GM18909 (cell line): ENCODE measurements around the gene LPCAT1.
A peak's percentile ranks its signal among the peaks of the same experiment; 100 is the strongest.
"Not testable (repeated sequence)": the region's sequence is repeated elsewhere in the genome, so short reads cannot be mapped to it uniquely, and the experiment has no call there.

Source experiments
- ATAC-seq: cut with Tn5 transposase; IDR thresholded peaks from one replicate; pipeline ENCODE4 v1.9.1; 2021; ENCODE audit warnings: mild to moderate bottlenecking; ENCODE audit not compliant: unreplicated experiment, poor library complexity

Gene LPCAT1, protein sequence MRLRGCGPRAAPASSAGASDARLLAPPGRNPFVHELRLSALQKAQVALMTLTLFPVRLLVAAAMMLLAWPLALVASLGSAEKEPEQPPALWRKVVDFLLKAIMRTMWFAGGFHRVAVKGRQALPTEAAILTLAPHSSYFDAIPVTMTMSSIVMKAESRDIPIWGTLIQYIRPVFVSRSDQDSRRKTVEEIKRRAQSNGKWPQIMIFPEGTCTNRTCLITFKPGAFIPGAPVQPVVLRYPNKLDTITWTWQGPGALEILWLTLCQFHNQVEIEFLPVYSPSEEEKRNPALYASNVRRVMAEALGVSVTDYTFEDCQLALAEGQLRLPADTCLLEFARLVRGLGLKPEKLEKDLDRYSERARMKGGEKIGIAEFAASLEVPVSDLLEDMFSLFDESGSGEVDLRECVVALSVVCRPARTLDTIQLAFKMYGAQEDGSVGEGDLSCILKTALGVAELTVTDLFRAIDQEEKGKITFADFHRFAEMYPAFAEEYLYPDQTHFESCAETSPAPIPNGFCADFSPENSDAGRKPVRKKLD

DNA sequence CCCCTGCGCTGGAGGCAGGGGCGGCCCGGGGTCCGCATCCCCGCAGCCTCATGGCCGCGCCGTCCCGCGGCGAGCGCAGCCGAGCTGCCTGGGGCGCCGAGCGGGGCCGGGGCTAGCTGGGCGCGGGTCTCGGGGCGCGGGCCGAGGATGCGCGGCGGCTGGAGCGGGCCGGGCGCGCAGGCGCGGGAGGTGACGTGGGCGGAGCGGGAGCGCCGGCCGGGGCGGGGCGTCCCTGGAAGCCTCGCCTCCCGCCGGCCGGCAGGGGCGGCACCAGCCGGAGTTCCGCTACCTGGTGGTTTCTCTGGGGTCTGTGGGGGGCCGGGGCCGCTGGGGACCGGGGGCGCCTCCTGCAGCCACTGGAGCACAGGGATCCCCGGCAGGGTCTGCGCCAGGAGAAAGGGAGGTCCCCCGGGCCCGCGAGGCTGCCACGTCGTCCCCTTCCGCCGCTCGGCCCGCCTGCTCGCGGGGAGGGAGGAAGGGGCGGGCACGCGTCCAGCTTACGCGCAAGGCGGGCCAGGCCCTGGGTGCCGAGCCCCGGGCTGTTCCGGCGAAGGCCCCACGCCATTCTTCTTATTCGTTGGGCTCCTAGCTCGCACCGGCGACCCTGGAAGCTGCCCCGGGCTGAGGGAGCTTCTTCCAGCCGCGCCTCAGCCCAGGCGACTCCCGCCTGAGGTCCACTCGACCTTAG lies at the start of gene LPCAT1:
Gene LPCAT1, minus strand, starts transcription at position 168 of the 688 bp plus-strand sequence. Its CDS starts 116 bp downstream, at position 52.
- peak; percentile 80 for ATAC-seq

DNA sequence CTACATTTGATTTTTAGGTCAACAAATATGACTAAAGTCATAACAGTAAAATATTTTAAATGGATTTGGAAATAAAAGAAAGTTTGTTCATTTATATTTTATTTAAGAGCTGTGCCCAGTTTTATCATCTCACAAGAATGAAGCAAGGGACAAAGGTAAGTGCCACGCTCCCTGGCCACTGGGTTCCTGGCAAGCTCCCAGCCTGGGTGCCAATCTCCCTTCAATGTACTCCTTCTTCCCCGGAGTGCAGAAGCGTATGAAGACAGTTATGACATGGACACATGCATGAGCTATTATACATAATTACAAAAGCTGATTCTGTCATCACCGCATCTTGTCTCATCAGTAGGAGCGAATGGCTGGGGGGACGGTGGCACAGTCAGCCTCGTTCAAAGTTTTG lies 48.1 kb upstream of the LPCAT1 start:
- ATAC-seq, result not testable (repeated sequence)

DNA sequence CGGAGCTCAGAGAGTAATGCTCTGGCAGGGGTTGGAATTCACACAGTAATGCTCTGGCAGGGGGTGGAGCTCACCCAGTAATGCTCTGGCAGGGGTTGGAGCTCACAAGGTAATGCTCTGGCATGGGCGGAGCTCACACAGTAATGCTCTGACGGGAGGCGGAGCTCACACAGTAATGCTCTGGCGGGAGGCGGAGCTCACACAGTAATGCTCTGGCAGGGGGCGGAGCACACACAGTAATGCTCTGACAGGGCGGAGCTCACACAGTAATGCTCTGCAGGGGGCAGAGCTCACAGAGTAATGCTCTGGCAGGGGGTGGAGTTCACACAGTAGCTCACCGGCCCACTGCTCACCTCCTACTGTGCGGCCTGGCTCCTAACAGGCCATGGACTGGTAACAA lies 47.2 kb upstream of the LPCAT1 start:
- ATAC-seq, result no peak

DNA sequence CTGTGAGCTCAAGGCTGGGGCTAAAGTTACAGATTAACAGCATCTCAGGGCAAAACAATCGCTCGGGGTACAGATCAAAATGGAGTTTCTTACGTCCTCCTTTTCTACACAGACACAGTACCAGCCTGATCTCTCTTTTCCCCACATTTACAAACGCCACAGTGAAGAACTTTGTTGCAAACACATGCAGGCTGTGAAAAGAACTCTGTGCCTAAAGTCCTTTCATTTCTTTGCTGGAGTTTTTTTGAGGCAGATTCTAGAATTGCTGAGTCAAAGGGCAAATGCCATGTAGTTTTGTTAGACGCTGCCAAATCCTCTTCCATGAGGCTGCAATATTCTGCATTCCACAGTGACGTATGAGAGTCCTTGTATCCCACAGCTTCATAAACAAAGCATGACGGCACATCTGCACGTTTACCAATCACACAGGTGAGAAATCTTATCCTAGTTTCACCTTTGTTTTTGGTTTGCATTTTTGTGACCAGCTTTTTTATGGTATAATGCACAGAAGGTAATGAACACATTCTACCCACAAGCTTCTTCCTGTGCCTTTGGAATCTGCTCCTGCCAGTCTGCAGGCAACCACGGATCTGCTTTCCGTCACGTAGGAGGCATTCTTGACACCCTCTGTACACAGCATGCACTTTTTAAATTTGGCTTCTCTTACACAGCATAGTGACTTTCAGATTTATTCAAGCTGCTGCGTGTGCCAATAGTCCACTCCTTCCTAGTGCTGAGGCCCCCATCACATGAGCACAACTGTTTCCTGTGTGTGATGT lies 44.6 kb upstream of the LPCAT1 start:
- ATAC-seq, result no peak

DNA sequence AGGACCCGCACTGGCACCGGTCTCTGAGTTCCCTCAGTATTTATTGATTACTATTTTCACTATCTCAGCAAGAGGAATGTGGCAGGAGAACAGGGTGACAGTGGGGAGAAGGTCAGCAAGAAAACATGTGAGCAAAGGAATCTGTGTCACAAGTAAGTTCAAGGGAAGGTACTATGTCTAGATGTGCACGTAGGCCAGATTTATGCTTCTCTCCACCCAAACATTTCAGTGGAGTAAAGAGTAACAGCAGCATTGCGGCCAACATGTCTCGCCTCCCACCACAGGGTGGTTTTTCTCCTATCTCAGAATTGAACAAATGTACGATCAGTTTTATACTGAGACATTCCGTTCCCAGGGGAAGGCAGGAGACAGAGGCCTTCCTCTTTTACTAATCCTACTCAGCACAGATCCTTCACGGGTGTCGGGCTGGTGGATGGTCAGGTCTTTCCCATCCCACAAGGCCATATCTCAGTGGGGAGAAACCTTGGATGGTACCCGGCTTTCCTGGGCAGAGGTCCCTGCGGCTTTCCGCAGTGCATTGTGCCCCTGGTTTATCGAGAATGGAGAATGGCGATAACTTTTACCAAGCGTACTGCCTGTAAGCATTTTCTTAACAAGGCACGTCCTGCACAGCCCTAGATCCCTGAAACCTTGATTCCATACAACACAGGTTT lies 43.9 kb upstream of the LPCAT1 start:
- ATAC-seq, result not testable (repeated sequence)

DNA sequence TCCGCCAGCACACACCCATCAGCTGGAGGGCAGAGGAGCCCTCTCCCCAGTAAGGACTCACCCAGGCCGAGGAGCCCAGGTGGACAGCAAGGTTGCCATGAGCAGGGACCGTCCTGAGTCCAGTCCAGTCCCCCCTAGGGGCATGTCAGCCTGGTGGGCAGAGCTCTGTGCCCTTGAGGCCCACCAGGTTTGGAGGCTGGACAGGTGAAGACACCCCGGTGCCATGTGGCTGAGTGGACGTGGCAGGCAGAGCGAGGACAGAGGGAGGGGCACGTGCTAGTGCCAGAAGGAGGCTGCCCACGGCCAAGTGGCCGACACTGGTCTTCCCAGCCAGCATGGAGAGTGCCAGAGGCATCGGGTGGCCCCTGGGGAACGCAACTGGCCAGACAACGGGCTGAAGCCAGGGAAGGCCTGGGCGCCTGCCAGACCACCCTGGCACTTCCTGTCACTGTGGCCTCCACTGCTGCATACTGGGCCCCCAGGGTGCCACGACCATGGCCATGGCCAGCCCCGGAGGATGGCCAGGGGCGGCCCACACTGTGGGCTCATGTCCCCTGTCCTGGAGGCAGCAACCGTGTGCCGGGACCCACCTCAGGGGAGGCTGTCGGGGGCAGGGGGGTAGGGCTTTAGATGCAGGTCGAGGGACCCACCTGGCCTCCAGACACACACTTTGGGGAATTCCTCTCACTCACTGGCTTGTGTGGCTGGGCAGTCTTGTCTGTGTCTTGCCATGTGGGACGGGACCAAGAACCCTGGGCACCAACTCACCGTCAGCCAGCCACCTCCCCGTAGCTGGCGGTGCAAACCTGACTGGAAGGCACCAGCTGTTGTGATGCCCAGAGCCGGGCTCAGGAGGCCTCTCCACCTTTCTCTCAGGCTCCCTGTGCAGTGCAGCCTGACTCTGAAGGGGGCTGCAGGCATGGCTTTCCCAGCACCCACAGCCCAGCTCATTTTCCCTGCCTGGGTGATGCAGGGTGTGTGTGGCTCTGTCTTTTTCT lies 42.3 kb upstream of the LPCAT1 start:
- ATAC-seq, result no peak

DNA sequence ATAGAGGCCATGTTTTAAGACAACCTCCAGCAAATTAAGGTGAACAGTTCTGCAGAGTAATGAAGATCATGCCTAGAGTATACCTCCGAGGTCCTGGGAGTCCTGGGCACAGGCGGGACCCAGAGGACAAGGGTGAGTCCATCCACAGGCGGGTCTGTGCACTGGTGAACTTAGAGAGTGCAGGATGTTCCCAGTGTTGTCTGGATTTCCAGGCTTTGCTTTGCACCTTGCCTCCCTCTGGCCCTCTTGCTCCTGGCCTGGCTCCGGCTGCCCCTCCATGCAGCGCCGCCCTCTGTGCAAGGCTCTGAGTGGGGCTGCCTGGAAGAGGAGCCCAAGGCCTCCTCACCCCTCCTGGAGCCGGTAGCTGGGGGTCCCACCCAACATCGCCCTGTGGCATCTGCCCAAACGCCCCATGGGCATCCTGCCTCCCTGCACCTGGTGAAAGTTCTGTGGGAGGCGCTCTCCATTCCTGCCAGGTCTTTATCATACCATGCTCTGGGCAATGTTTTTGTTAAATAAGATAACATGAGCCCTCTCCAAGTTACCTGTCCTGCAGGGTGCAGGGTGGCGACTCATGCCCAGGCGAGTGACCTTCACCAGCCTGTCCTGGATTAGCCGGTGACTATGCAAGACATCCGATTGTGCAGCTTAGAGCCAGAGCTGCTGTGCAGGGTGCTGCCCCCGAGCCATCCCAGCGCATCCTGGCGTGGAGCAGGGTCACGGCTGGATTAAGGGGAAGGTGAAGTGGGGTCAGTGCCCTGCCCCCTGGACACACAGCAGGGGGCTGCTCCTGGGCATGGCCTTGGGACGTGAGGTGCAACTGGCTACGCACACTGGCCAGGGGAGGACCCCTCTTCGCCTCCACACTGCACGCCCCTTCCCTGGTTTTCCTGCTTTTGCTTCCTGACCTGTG lies 41.3 kb upstream of the LPCAT1 start:
- no peak for ATAC-seq

DNA sequence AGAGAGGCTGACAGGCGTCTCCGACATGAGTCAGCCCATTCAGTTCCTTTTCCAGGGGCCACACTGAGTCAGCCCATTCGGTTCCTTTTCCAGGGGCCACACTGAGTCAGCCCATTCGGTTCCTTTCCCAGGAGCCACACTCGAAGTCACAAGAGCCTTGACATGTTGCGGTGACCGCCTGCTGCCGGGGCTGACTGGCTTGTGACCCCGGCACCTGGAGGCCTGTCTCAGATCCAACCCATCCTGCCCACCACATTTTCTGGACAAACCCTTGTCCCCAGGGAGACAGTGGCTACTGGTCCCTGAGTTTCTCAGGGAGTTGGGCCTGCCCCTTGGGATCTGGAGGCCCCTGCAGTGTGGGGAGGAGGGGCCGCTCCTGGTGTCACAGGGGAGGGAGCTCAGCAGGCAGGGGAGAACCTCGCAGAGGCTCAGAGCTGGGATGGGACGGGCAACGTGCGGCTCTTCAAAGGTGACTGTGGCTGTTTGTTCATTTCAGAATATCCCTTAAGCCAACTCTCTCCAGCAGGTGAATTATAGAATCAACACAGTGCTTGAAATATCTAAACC lies 40.5 kb upstream of the LPCAT1 start:
- ATAC-seq, result no peak

DNA sequence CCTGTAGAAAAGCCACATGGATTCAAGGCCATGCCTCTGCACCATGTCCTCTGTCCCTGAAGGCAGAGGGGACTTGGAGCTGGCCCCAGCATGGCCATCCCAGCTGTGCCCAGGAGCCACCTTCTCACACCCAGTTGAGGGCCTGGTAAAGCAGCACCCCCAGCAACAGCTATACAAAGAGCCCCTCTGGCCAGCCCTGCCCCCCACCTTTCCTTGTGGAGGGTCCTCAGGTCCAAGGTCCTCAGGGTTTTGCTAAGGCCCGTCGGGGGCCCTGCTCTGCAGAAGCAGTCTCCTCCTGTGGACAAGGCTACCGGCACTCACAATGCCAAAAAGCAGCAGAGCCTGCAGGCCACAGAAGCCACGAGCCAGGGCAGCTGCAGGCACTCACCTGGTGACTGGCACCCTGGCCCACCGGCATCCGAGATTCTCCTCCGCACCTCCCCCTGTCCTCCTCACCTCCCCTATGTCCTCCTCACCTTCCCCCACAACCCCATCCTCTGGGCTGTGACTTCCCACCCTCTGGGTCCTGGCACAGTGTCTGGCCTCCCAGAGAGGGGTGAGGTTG lies 39.9 kb upstream of the LPCAT1 start:
- no peak for ATAC-seq

DNA sequence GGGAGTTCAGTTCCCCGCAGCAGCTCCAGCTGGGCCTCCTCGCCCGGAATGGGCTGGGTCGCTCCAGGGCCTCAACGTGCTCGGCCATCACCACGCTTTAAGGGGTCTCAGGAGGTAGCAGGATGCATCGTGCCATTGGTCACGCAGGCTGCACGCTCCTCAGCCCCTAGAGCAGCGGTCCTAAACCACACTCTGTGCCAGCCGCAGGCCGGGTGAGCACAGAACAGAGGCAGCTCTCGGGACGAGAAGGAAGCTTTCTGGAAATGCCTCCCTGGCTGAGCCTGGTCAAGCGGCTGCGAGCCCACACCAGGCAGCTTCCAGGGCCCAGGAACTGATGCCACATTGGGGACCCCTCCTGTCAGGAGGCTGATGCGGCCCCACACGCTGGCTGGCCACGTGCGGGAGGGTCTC lies 39.3 kb upstream of the LPCAT1 start:
- no peak for ATAC-seq

DNA sequence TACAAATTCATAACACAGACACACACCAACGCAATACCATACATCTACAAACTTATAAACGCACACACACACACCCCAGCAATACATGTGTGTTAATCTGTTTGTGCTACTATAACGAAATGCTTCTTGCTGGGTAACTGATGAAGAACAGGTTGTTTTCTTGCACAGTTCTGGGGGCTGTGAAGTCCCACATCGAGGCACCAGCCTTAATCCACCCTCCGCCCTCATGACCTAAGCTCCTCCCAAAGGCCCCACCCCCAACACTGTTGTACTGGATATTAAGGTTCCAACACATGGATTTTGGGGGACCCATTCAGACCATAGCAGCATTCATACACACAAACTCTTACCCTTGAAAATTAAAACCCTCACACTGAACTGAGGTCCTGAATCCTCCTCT lies 38.8 kb upstream of the LPCAT1 start:
- ATAC-seq, result no peak

DNA sequence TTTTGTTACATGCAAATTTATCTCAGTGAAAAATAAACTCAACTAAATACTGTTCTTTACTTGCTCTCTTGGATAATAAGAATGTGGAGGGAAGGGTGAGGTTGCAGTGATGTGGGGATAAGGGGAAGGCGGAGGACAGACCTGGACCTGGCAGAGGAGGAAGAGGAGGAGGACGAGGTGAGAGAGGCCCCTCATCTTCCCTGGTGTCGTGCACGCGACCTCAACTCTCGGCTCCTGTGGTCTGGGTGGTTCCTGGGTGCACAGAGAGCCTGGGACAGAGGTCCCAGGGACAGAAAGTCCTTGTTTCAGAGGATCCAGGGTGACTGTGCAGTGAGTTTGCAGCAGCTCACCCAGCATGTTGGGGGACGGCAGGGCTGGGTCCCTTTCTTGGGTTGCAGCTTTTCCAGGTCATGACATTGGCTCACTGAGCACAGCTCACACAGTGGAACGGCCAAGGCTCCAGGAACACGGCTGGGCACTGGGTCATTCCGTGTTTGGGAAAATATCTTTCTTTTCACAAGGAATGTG lies 37.7 kb upstream of the LPCAT1 start:
- ATAC-seq, result no peak

DNA sequence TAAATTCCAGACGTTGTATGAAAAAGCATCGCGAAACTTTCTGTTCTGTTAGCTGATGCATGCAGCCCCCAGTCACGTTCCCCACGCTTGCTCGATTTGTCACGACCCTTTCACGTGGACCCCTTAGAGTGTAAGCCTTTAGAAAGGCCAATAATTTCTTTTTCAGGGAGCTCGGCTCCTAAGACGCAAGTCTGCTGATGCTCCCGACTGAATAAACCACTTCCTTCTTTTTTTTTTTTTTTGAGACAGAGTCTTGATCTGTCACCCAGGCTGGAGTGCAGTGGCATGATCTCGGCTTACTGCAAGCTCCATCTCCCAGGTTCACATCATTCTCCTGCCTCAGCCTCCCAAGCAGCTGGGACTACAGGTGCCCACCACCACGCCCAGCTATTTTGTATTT lies 36.7 kb upstream of the LPCAT1 start:
- ATAC-seq, result not testable (repeated sequence)

DNA sequence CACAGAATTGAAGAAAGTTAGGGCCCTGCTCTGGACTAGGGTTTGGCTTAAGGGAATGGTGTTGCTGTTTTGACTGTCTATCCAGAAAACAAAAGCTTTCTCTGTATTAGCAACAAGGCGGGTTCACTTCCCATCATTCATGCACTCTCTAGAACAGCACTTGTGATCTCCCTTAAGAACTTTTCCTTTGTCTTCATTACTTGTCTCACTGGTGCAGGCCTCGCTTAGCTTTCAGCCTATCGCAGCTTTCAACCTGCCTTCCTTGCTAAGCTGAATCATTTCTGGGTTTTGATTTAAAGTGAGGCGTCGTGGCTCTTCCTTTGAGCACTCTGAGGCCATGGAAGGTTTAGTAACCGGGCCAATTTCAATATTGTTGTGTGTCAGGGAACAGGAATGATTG lies 35.2 kb upstream of the LPCAT1 start:
- ATAC-seq, result no peak

DNA sequence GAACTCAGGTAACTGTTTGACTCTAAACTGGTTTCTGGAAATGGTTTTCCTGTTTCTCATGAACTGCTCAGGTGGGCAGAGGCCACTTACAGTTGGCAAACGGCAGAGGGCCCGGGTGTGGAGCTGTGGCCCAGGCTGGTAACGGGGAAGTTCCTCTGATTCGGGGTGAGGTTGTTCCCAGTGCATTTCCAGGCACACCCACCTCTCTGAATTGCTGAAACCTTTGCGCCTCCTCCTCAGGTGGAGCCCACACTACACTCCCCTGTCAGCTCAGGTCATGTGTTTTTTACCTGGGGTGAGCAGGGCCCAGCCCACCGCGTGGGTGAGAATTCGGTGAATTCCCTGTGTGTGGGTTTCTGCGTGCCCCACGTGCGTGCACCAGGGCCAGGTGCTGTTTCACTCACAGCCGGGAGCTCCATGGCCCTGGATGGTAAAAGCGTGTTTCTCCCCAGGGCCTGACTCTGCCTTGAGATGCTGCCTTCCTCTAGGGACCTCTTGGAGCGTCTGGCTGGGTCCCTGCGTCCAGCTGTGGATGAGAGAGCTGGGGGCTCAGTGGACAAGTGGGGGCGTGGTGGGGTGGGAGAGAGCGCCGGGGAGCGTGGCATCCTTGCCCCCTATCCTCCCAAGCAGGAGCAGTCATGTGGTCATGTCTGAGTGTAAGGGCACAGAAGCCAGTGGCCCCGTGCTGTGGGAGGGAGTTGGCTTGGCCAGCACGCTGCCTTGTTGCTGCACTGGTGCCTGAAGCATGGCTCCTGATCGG lies 33.5 kb upstream of the LPCAT1 start:
- ATAC-seq, result no peak
